GM12892 (cell line): ENCODE measurements around the gene RPTOR.

ENCODE experiments used
- POLR2A ChIP-seq: IDR thresholded peaks from 2 replicates; pipeline ENCODE4 v1.6.1; 2011; ENCODE audit warnings: low read depth, low read length, control low read depth
- POLR2AphosphoS5 ChIP-seq: IDR thresholded peaks from 2 replicates; pipeline ENCODE4 v1.6.1; 2011; ENCODE audit warnings: low read depth, low read length, control low read depth
- TAF1 ChIP-seq: IDR thresholded peaks from 2 replicates; pipeline ENCODE4 v1.6.1; 2011; ENCODE audit warnings: low read depth, mild to moderate bottlenecking, control low read depth, low read length, borderline replicate concordance

DNA sequence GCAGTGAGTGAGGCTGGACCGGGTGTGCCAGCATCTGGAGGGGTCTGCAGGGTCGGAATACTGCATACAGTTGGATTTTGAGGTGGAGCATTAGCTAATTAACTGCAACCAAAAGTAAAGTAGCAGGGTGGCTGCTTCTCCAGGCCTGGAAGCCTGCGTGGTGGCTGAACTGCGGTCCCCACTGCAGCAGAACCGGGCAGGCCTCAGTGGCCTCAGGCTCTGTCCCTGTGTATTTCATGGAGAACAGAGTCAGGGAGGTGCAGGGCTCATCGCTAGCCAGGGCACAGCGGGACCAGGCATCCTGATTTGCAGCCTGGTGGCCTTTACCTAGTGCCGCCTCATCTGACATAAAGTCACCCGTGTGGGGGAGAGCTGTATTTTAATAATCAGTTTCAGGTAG, 131.9 kb downstream of the RPTOR start:
- TF ChIP-seq POLR2AphosphoS5 (no peak), POLR2A (no peak), TAF1 (no peak)
